Endometrium (tissue), 2 donors: Measurements from ENCODE around the gene TOPBP1.
"Not testable (repeated sequence)": the region's sequence is repeated elsewhere in the genome, so short reads cannot be mapped to it uniquely, and the experiment has no call there.

ENCODE experiments used
- FAIRE-seq: peaks from 2 replicates; lab custom pipeline; 2012; peaks lifted over from hg19 to GRCh38; lab: Jason Lieb, UNC
- donor health status: control.
- donor health status: control.

The TOPBP1 gene

GRCh38 chr3:133674290-133674919 lies 12.7 kb upstream of the TOPBP1 start:
- FAIRE-seq, result no peak

GRCh38 chr3:133673746-133674145 lies 12.0 kb upstream of the TOPBP1 start:
- no peak for FAIRE-seq

GRCh38 chr3:133672461-133672860 lies 10.7 kb upstream of the TOPBP1 start:
- FAIRE-seq, result no peak

GRCh38 chr3:133670525-133670995 lies 8.8 kb upstream of the TOPBP1 start:
- FAIRE-seq, result no peak

GRCh38 chr3:133669949-133670524 lies 8.3 kb upstream of the TOPBP1 start:
- no peak for FAIRE-seq

- FAIRE-seq, result no peak
Observed at GRCh38 chr3:133667118-133667517, 5.4 kb upstream of the TOPBP1 start.

GRCh38 chr3:133665188-133665587 lies 3.4 kb upstream of the TOPBP1 start:
- not testable (repeated sequence) for FAIRE-seq

- FAIRE-seq, result no peak
Observed at GRCh38 chr3:133663569-133664313, 2.0 kb upstream of the TOPBP1 start.

- no peak for FAIRE-seq
Observed at GRCh38 chr3:133662278-133662651, 524 bp upstream of the TOPBP1 start.

GRCh38 chr3:133659806-133660205 lies 1.9 kb downstream of the TOPBP1 start:
- FAIRE-seq, result no peak

- no peak for FAIRE-seq
Observed at GRCh38 chr3:133655731-133656515, 5.8 kb downstream of the TOPBP1 start.

GRCh38 chr3:133649486-133650068 lies 12.2 kb downstream of the TOPBP1 start:
- FAIRE-seq, result no peak

- no peak for FAIRE-seq
Observed at GRCh38 chr3:133644768-133645167, 17.0 kb downstream of the TOPBP1 start.

GRCh38 chr3:133643611-133644010 lies 18.1 kb downstream of the TOPBP1 start:
- FAIRE-seq, result no peak

GRCh38 chr3:133641254-133641653 lies 20.5 kb downstream of the TOPBP1 start:
- FAIRE-seq, result no peak

- no peak for FAIRE-seq
Observed at GRCh38 chr3:133633439-133633838, 28.3 kb downstream of the TOPBP1 start.

GRCh38 chr3:133629146-133629545 lies 32.6 kb downstream of the TOPBP1 start:
- no peak for FAIRE-seq

GRCh38 chr3:133627789-133628188 lies 34.0 kb downstream of the TOPBP1 start:
- FAIRE-seq, result no peak

GRCh38 chr3:133620066-133620784 lies 41.5 kb downstream of the TOPBP1 start:
- no peak for FAIRE-seq

GRCh38 chr3:133611534-133611933 lies 50.2 kb downstream of the TOPBP1 start:
- no peak for FAIRE-seq

- no peak for FAIRE-seq
Observed at GRCh38 chr3:133610031-133610430, 51.7 kb downstream of the TOPBP1 start.

- FAIRE-seq, result no peak
Observed at GRCh38 chr3:133608388-133608787, 53.4 kb downstream of the TOPBP1 start.
